DND-41 (cell line): ENCODE measurements around the gene APIP.

ENCODE experiments used
- EZH2 ChIP-seq: IDR thresholded peaks from 3 replicates; pipeline ENCODE4 v1.6.1; 2012; ENCODE audit warnings: borderline replicate concordance, low read depth, mild to moderate bottlenecking, moderate library complexity, low read length, inconsistent platforms; ENCODE audit not compliant: severe bottlenecking
- TF ChIP-seq, protein P1 (sequence below): IDR thresholded peaks from 2 replicates; pipeline ENCODE4 v1.5.1; 2012; ENCODE audit warnings: borderline replicate concordance, low read length, moderate library complexity, mild to moderate bottlenecking; ENCODE audit not compliant: poor library complexity, severe bottlenecking; ENCODE audit errors: extremely low read depth

DNA sequence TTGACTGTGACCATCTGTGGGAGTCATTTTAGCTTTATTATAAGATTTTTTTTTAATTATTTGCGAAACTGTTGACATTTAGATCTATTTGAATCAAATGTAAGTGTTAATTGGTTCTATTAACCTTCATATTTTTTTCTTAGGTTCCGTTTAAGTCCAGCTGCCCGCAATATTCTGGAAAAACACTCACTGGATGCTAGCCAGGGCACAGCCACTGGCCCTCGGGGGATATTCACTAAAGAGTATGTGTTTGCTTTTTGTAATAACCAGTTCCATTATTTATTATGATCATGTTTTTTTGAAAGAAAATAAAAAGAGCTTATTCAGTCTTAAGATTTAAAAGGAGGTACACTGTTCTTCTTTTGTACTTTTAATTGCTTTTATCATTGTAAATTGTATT is 44.1 kb upstream of the APIP start:
- TF ChIP-seq, protein P1, sequence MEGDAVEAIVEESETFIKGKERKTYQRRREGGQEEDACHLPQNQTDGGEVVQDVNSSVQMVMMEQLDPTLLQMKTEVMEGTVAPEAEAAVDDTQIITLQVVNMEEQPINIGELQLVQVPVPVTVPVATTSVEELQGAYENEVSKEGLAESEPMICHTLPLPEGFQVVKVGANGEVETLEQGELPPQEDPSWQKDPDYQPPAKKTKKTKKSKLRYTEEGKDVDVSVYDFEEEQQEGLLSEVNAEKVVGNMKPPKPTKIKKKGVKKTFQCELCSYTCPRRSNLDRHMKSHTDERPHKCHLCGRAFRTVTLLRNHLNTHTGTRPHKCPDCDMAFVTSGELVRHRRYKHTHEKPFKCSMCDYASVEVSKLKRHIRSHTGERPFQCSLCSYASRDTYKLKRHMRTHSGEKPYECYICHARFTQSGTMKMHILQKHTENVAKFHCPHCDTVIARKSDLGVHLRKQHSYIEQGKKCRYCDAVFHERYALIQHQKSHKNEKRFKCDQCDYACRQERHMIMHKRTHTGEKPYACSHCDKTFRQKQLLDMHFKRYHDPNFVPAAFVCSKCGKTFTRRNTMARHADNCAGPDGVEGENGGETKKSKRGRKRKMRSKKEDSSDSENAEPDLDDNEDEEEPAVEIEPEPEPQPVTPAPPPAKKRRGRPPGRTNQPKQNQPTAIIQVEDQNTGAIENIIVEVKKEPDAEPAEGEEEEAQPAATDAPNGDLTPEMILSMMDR: no peak
- TF ChIP-seq EZH2: no peak
